Stimulated activated CD8-positive, alpha-beta memory T cell treated with anti-CD3 and anti-CD28 coated beads, Interleukin-4, amount 100 ng/mL, for 24 hours (primary cell): Measurements from ENCODE around the gene BCL7A.
"Not testable (repeated sequence)": the region's sequence is repeated elsewhere in the genome, so short reads cannot be mapped to it uniquely, and the experiment has no call there.

ENCODE experiments used
- DNase-seq: peaks from one replicate; pipeline ENCODE4 v3.0.0-alpha.2; 2020; ENCODE audit warnings: low read depth

BCL7A gene

GRCh38 chr12:122021822-122022392, at the start of gene BCL7A:
BCL7A (plus strand) TSS chr12:122021884; CDS start chr12:122022092, 208 bp downstream.
- DNase-seq: no peak

GRCh38 chr12:121974026-121974985, 47.4 kb upstream of the BCL7A start:
- DNase-seq: no peak

- DNase-seq: no peak
Measured at GRCh38 chr12:121975021-121975420, 46.7 kb upstream of the BCL7A start.

- no peak for DNase-seq
Measured at GRCh38 chr12:121976950-121977349, 44.7 kb upstream of the BCL7A start.

GRCh38 chr12:121980191-121980891, 41.3 kb upstream of the BCL7A start:
- no peak for DNase-seq

- no peak for DNase-seq
Measured at GRCh38 chr12:121980892-121981272, 40.8 kb upstream of the BCL7A start.

- DNase-seq: no peak
Measured at GRCh38 chr12:121981456-121981855, 40.2 kb upstream of the BCL7A start.

GRCh38 chr12:121982950-121983349, 38.7 kb upstream of the BCL7A start:
- DNase-seq: no peak

GRCh38 chr12:121983536-121984210, 38.0 kb upstream of the BCL7A start:
- no peak for DNase-seq

GRCh38 chr12:121986489-121987245, 35.0 kb upstream of the BCL7A start:
- no peak for DNase-seq

GRCh38 chr12:121988519-121988918, 33.2 kb upstream of the BCL7A start:
- not testable (repeated sequence) for DNase-seq

- DNase-seq: no peak
Measured at GRCh38 chr12:121989276-121990113, 32.2 kb upstream of the BCL7A start.

GRCh38 chr12:121990114-121990647, 31.5 kb upstream of the BCL7A start:
- no peak for DNase-seq

GRCh38 chr12:121990692-121991603, 30.7 kb upstream of the BCL7A start:
- no peak for DNase-seq

GRCh38 chr12:121992059-121992879, 29.4 kb upstream of the BCL7A start:
- DNase-seq: peak; percentile 19

GRCh38 chr12:121996050-121996944, 25.4 kb upstream of the BCL7A start:
- no peak for DNase-seq

GRCh38 chr12:121996945-121997612, 24.6 kb upstream of the BCL7A start:
- DNase-seq: no peak
